Fibroblast of lung (primary cell): ENCODE measurements around the gene FSTL3. TPM values are rescaled to one million over a fixed set of nuclear protein-coding genes. Genes with fewer than 3 reads are reported as not detected.
"Not testable (repeated sequence)": the region's sequence is repeated elsewhere in the genome, so short reads cannot be mapped to it uniquely, and the experiment has no call there.

ENCODE experiments used
- DNase-seq, 2 donors: peaks; one replicate each; pipeline versions ENCODE4 v3.0.0 to v3.0.0-alpha.2; 2010; ENCODE audit warnings: low read depth in 2 of 2
- H2AFZ ChIP-seq: 2 replicates; pipeline ENCODE4 v1.5.1; 2012; ENCODE audit warnings: low read length, control low read depth, inconsistent platforms
- H3K27ac ChIP-seq: 2 replicates; pipeline ENCODE4 v1.5.1; 2011; ENCODE audit warnings: low read length, control low read depth; ENCODE audit not compliant: insufficient read depth
- H3K27me3 ChIP-seq: 2 replicates; pipeline ENCODE4 v1.5.1; 2011; ENCODE audit warnings: mild to moderate bottlenecking, low read length; ENCODE audit not compliant: control insufficient read depth, insufficient read depth
- H3K36me3 ChIP-seq: 2 replicates; pipeline ENCODE4 v1.5.1; 2011; ENCODE audit warnings: low read length; ENCODE audit not compliant: control insufficient read depth, insufficient read depth
- H3K4me1 ChIP-seq: 2 replicates; pipeline ENCODE4 v1.5.1; 2011; ENCODE audit warnings: low read length; ENCODE audit not compliant: control insufficient read depth, insufficient read depth; ENCODE audit errors: extremely low read depth
- H3K4me2 ChIP-seq: 2 replicates; pipeline ENCODE4 v1.5.1; 2011; ENCODE audit warnings: low read length, control low read depth; ENCODE audit not compliant: insufficient read depth; ENCODE audit errors: extremely low read depth
- H3K4me3 ChIP-seq, 4 experiments: fragments of 200-600 bp in 1 of 4; sonication (generic) in 1 of 4; replicated peaks in 1 of 4; 2 replicates each; pipeline ENCODE4 v1.5.1; 2011 to 2016; ENCODE audit warnings: low read length in 4 of 4, low read depth in 3 of 4, mild to moderate bottlenecking in 3 of 4, control low read depth in 2 of 4, inconsistent platforms in 1 of 4, mixed read lengths in 1 of 4; ENCODE audit not compliant: insufficient read depth in 1 of 4; ENCODE audit errors: control extremely low read depth in 1 of 4
- H3K79me2 ChIP-seq: 2 replicates; pipeline ENCODE4 v1.5.1; 2012; ENCODE audit warnings: mild to moderate bottlenecking, low read length, inconsistent platforms; ENCODE audit not compliant: control insufficient read depth, insufficient read depth
- H3K9ac ChIP-seq: 2 replicates; pipeline ENCODE4 v1.5.1; 2011; ENCODE audit warnings: mild to moderate bottlenecking, low read length, control low read depth; ENCODE audit not compliant: insufficient read depth
- H3K9me3 ChIP-seq: 2 replicates; pipeline ENCODE4 v1.5.1; 2012; ENCODE audit warnings: low read depth, low read length; ENCODE audit not compliant: control insufficient read depth, insufficient read depth
- H4K20me1 ChIP-seq: 2 replicates; pipeline ENCODE4 v1.5.1; 2011; ENCODE audit warnings: low read length; ENCODE audit not compliant: control insufficient read depth, insufficient read depth; ENCODE audit errors: extremely low read depth
- CTCF ChIP-seq, 2 donors: IDR thresholded peaks in 1 of 2; conservative IDR thresholded peaks in 1 of 2; 1 replicate in 1 of 2; 2 replicates in 1 of 2; pipeline ENCODE4 v1.5.1; 2011 to 2012; ENCODE audit warnings: low read length in 2 of 2, control low read depth in 1 of 2, inconsistent platforms in 1 of 2, low read depth in 1 of 2, mild to moderate bottlenecking in 1 of 2
- EZH2 ChIP-seq: IDR thresholded peaks from 2 replicates; pipeline ENCODE4 v1.5.1; 2012; ENCODE audit warnings: low read length, control low read depth, mild to moderate bottlenecking; ENCODE audit errors: missing control alignments
- polyA plus RNA-seq, 2 donors: library from polyadenylated mRNA; depleted of rRNA in 1 of 2; stranded (reverse) in 1 of 2; unstranded in 1 of 2; fragments of >200 nt; gene quantifications; 2 replicates each; pipeline ENCODE4 v1.2.1, GENCODE V29; 2011 to 2012; ENCODE audit warnings: missing spikeins in 1 of 2
- total RNA-seq: library from RNA; depleted of rRNA; stranded (reverse); fragments of >200 nt; gene quantifications from 2 replicates; pipeline ENCODE4 v1.2.1, GENCODE V29; 2014

The FSTL3 gene
- total and polyA plus RNA-seq, 2 donors (not counting 1 experiment from before 2014, with no cell fraction given), result 18.6 to 26.8 TPM

- DNase-seq, result peak; percentile 67 to 71
- Histone ChIP-seq H3K9ac (no peak overlapping the region), H3K4me2 (peak overlapping the region; percentile 83), H3K4me1 (no peaks in the 10 kb centered on the region), H3K36me3 (no peaks in the 10 kb centered on the region), H4K20me1 (no peaks in the 10 kb centered on the region), H3K4me3 (peak overlapping the region in 1 of 4 experiments; percentile 28), H3K27me3 (no peaks in the 10 kb centered on the region), H3K79me2 (peaks cover 29% of the 10 kb centered on the region), H3K27ac (no peak overlapping the region), H2AFZ (peak overlapping the region; percentile 89), H3K9me3 (no peaks in the 10 kb centered on the region)
- TF ChIP-seq CTCF (conservative IDR thresholded peaks at IDR 0.05 in 1 of 2, IDR thresholded peaks at IDR 0.05 in 1 of 2; ENCODE audit: low read depth in 1 of 2, low read length in 2 of 2), result peak; percentile 79 to 87
- TF ChIP-seq EZH2, result no peak
Observed at GRCh38 chr19:664913-665443, 11.2 kb upstream of the FSTL3 start.

DNA sequence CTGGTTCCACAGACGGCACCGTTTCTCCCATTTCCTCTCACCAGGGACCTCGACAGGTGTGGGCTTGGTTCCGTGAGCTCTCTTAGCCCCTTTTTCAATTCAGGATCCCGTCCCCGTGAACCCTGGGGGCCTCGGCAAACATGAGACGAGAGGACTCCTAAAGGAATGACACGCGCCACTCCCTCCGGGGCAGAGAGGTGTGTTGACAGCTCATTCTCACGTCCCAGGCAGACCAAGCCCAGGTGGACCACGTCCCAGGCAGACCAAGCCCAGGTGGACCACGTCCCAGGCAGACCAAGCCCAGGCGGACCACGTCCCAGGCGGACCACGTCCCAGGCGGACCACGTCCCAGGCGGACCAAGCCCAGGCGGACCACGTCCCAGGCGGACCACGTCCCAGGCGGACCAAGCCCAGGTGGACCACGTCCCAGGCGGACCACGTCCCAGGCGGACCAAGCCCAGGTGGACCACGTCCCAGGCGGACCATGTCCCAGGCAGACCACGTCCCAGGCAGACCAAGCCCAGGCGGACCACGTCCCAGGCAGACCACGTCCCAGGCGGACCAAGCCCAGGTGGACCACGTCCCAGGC is 9.1 kb upstream of the FSTL3 start:
- not testable (repeated sequence) for DNase-seq, H3K4me1 ChIP-seq, H3K79me2 ChIP-seq, H3K9me3 ChIP-seq, H4K20me1 ChIP-seq, H3K4me2 ChIP-seq, H2AFZ ChIP-seq, H3K36me3 ChIP-seq, H3K9ac ChIP-seq, H3K4me3 ChIP-seq, H3K27me3 ChIP-seq, H3K27ac ChIP-seq

GRCh38 chr19:668675-669434 is 7.3 kb upstream of the FSTL3 start:
- not testable (repeated sequence) for H2AFZ ChIP-seq, H3K4me2 ChIP-seq, H3K36me3 ChIP-seq, H4K20me1 ChIP-seq, H3K9ac ChIP-seq, H3K4me3 ChIP-seq, H3K79me2 ChIP-seq, H3K4me1 ChIP-seq, H3K9me3 ChIP-seq, H3K27me3 ChIP-seq, H3K27ac ChIP-seq
- peak in 1 of 2 donors; percentile 63 for DNase-seq

DNA sequence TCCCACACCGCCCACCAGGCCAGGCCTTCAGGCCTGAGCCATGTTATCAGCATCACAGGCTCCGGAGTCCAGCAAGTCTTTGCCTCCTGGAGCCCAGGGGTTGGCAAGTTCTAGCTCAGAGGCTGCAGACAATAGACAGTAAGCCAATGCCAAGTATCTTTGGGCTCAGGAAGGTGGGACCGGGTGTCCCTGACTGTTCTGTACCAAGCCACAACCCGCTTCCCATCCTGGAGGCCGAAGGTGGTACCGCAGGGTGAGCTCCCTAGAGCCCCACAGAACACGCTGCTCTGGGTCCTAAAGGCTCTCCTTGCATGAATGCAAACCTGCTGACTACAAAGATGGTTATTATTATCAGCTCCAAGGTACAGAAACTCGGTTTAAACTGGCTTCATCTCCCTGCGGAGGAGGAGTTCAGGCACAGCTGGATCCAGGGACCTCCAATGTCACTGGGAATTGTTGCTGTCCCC is 5.5 kb upstream of the FSTL3 start:
- Histone ChIP-seq H3K4me1 (peaks cover 2% of the 10 kb centered on the region), H3K9ac (no peak overlapping the region), H3K4me3 (no peak overlapping the region), H3K27me3 (no peaks in the 10 kb centered on the region), H3K79me2 (no peaks in the 10 kb centered on the region), H3K4me2 (no peak overlapping the region), H3K27ac (no peak overlapping the region), H3K36me3 (no peaks in the 10 kb centered on the region), H4K20me1 (no peaks in the 10 kb centered on the region), H3K9me3 (no peaks in the 10 kb centered on the region), H2AFZ (no peak overlapping the region)
- DNase-seq, result no peak
- TF ChIP-seq EZH2, result no peak
- peak in 1 of 2 donors; percentile 13 for TF ChIP-seq CTCF (conservative IDR thresholded peaks at IDR 0.05 in 1 of 2, IDR thresholded peaks at IDR 0.05 in 1 of 2; ENCODE audit: low read depth in 1 of 2, low read length in 2 of 2)
